Activated T-cell treated with anti-CD3 and anti-CD28 coated beads, Interleukin-2, amount 50 U/mL, for 72 hours (primary cell): ENCODE data around the gene MPI. TPM values are rescaled to one million over a fixed set of nuclear protein-coding genes. Genes with fewer than 3 reads are reported as not detected.
"Not testable (repeated sequence)": the region's sequence is repeated elsewhere in the genome, so short reads cannot be mapped to it uniquely, and the experiment has no call there.

Experiments used
- ATAC-seq, 2 donors: fragments of 150-1000 bp; cut with Tn5 transposase; replicated peaks in 1 of 2; 2 replicates each; pipeline ENCODE4 v1.10.0; 2021; ENCODE audit warnings: moderate library complexity in 2 of 2, mild to moderate bottlenecking in 1 of 2
- DNase-seq, 2 donors: peaks; one replicate each; pipeline ENCODE4 v3.0.0; 2021 to 2022; ENCODE audit warnings: mixed read lengths in 1 of 2
- H3K27ac Mint-ChIP-seq: one replicate; pipeline ENCODE4 v1.8.0; 2022; ENCODE audit warnings: mild to moderate bottlenecking, moderate library complexity, mixed read lengths
- H3K27me3 Mint-ChIP-seq: one replicate; pipeline ENCODE4 v1.8.0; 2022; ENCODE audit warnings: low read depth, mixed read lengths
- H3K36me3 Mint-ChIP-seq, 2 donors: one replicate each; pipeline ENCODE4 v1.8.0; 2022; ENCODE audit warnings: mixed read lengths in 2 of 2, mild to moderate bottlenecking in 1 of 2; ENCODE audit not compliant: insufficient read depth in 2 of 2
- H3K4me1 Mint-ChIP-seq: one replicate; pipeline ENCODE4 v1.8.0; 2022; ENCODE audit warnings: low read depth, mixed read lengths
- H3K4me3 Mint-ChIP-seq, 2 donors: one replicate each; pipeline ENCODE4 v1.8.0; 2022; ENCODE audit warnings: mild to moderate bottlenecking in 2 of 2, mixed read lengths in 2 of 2, moderate library complexity in 2 of 2
- H3K9me3 Mint-ChIP-seq, 2 donors: one replicate each; pipeline ENCODE4 v1.8.0; 2022; ENCODE audit warnings: mixed read lengths in 2 of 2
- total RNA-seq, 2 donors: library from RNA; stranded (reverse); gene quantifications; one replicate each; pipeline ENCODE4 v1.2.3, GENCODE V29; 2022

Gene MPI
- total RNA-seq, 2 donors from 2014 or later, result 29.6 to 32.1 TPM

GRCh38 chr15:74935193-74935592, 45.4 kb downstream of the MPI start:
- H3K9me3 Mint-ChIP-seq, DNase-seq: not testable (repeated sequence)

GRCh38 chr15:74937272-74937589, 47.4 kb downstream of the MPI start:
- Mint-ChIP-seq H3K36me3 (peaks cover 5 to 6% of the 10 kb centered on the region in 2 donors), H3K4me1 (peaks cover 42% of the 10 kb centered on the region), H3K9me3 (no peaks in the 10 kb centered on the region), H3K4me3 (peak overlapping the region; percentile 92 to 97), H3K27me3 (no peaks in the 10 kb centered on the region), H3K27ac (peak overlapping the region; percentile 96)
- no peak for DNase-seq
- ATAC-seq, result no peak

More at GRCh38 chr15:74935193-74935592, 45.4 kb downstream of the MPI start:
- H3K27me3 Mint-ChIP-seq, ATAC-seq, H3K36me3 Mint-ChIP-seq: not testable (repeated sequence)
- peak overlapping the region; percentile 28 for H3K27ac Mint-ChIP-seq
- H3K4me3 Mint-ChIP-seq, result peak overlapping the region; percentile 63 to 67
- H3K4me1 Mint-ChIP-seq, result peaks cover 42% of the 10 kb centered on the region

GRCh38 chr15:74937590-74938371, 47.9 kb downstream of the MPI start, which contains the start of gene COX5A:
Gene COX5A, minus strand, starts transcription at chr15:74938073. Its CDS starts 59 bp downstream, at chr15:74938014.
- Mint-ChIP-seq H3K27me3 (no peaks in the 10 kb centered on the region), H3K4me3 (peak within 1 kb of the TSS; percentile 92 to 97), H3K27ac (peak within 1 kb of the TSS; percentile 96), H3K36me3 (peaks cover 5 to 6% of the 10 kb centered on the region in 2 donors), H3K4me1 (peaks cover 42% of the 10 kb centered on the region), H3K9me3 (no peaks in the 10 kb centered on the region)
- DNase-seq, result peak; percentile 94 to 95
- ATAC-seq, result peak; percentile 95

GRCh38 chr15:74950078-74950908, 60.5 kb downstream of the MPI start:
- Mint-ChIP-seq H3K27ac (no peak overlapping the region), H3K4me1 (peaks cover 16% of the 10 kb centered on the region), H3K36me3 (no peaks in the 10 kb centered on the region), H3K4me3 (no peak overlapping the region), H3K9me3 (no peaks in the 10 kb centered on the region), H3K27me3 (no peaks in the 10 kb centered on the region)
- DNase-seq (peak; percentile 75 to 81), ATAC-seq (peak; percentile 82 to 84)

GRCh38 chr15:74951006-74951405, 61.2 kb downstream of the MPI start:
- no peak overlapping the region for H3K27ac Mint-ChIP-seq
- H3K4me1 Mint-ChIP-seq, result peaks cover 22% of the 10 kb centered on the region
- DNase-seq (no peak), ATAC-seq (peak in 1 of 2 donors; percentile 24)
- H3K9me3 Mint-ChIP-seq, result no peaks in the 10 kb centered on the region
- H3K27me3 Mint-ChIP-seq, result no peaks in the 10 kb centered on the region
- H3K4me3 Mint-ChIP-seq, result no peak overlapping the region
- no peaks in the 10 kb centered on the region for H3K36me3 Mint-ChIP-seq

Other genes with a start within 250 kb of the MPI start
- 10 to 100 TPM; 50.6 to 52.3 TPM for gene EDC3, start 194.0 kb upstream of the MPI start, total RNA-seq
- gene CYP1A1, start 164.5 kb upstream of the MPI start, total RNA-seq, result 1 to 10 TPM; 3.4 to 5.4 TPM
- not detected for gene CYP1A2, start 141.2 kb upstream of the MPI start, total RNA-seq
- gene CSK, start 108.0 kb upstream of the MPI start, total RNA-seq, result 100 to 1,000 TPM; 200 to 267 TPM
- under 1 TPM; 0.53 to 0.72 TPM for gene LMAN1L, start 77.2 kb upstream of the MPI start, total RNA-seq
- under 1 TPM; 0.14 to 0.17 TPM for gene CPLX3, start 63.4 kb upstream of the MPI start, total RNA-seq
- gene ULK3, start 46.9 kb upstream of the MPI start, total RNA-seq, result 10 to 100 TPM; 48.5 to 53.8 TPM
- gene SCAMP2, start 16.7 kb upstream of the MPI start, total RNA-seq, result 10 to 100 TPM; 66.4 to 77.0 TPM
- 10 to 100 TPM; 88.3 to 90.1 TPM for gene FAM219B, start 16.8 kb downstream of the MPI start, total RNA-seq
- 100 to 1,000 TPM; 241 to 246 TPM for gene COX5A, start 48.0 kb downstream of the MPI start, total RNA-seq
- gene RPP25, start 66.7 kb downstream of the MPI start, total RNA-seq, result 1 to 10 TPM; 2.2 to 3.6 TPM
- 1 to 10 TPM in 1 of 2 donors, under 1 TPM in 1; 0.31 to 1.2 TPM for gene SCAMP5, start 105.5 kb downstream of the MPI start, total RNA-seq
- 10 to 100 TPM; 29.6 to 29.7 TPM for gene PPCDC, start 133.5 kb downstream of the MPI start, total RNA-seq